Nephron (organoid): ENCODE results near the gene RFXANK.

ENCODE experiments used
- H3K27ac Mint-ChIP-seq, 3 experiments: 2 replicates each; pipeline ENCODE4 v1.8.0; 2020; ENCODE audit warnings: mixed read lengths in 3 of 3, mild to moderate bottlenecking in 2 of 3, moderate library complexity in 1 of 3
- H3K27me3 Mint-ChIP-seq: 2 replicates; pipeline ENCODE4 v1.8.0; 2021; ENCODE audit warnings: low read depth, mild to moderate bottlenecking, moderate library complexity, mixed read lengths
- H3K36me3 Mint-ChIP-seq: 2 replicates; pipeline ENCODE4 v1.8.0; 2020; ENCODE audit warnings: low read depth, mixed read lengths
- H3K4me1 Mint-ChIP-seq: 2 replicates; pipeline ENCODE4 v1.8.0; 2020; ENCODE audit warnings: mixed read lengths
- H3K4me3 Mint-ChIP-seq, 3 experiments: 2 replicates each; pipeline ENCODE4 v1.8.0; 2020; ENCODE audit warnings: mild to moderate bottlenecking in 3 of 3, mixed read lengths in 3 of 3, moderate library complexity in 2 of 3
- H3K9me3 Mint-ChIP-seq: 2 replicates; pipeline ENCODE4 v1.8.0; 2020; ENCODE audit warnings: mixed read lengths
- CTCF ChIP-seq, 3 experiments: fragments of 200-600 bp; sonication (generic); IDR thresholded peaks; one replicate each; pipeline ENCODE4 v1.5.0; 2021; ENCODE audit warnings: antibody characterized with exemption in 3 of 3; ENCODE audit not compliant: unreplicated experiment in 3 of 3

Gene RFXANK

DNA sequence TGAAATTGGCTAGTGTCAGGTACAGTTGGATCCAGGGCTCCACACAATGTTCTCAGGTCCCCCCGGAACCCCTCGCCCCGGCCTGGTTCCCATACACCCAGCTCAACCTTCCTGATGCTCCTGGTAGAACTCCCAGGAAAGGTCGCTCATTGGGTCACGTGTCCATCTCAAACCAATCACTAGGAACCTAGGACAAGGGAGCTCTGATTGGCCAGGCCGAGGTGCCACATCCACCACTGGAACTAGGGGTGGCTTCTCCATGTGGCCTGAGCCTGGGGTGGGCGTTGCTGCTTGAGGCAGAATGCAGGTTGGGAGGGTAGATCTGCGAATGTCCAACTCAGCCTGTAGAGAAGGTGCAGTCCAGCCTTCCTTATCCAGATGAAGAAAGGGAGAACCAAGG, 15.1 kb upstream of the RFXANK start:
- Mint-ChIP-seq H3K27me3 (no peaks in the 10 kb centered on the region), H3K9me3 (no peaks in the 10 kb centered on the region), H3K27ac (no peak overlapping the region), H3K4me1 (peaks cover 6% of the 10 kb centered on the region), H3K36me3 (peaks cover 7% of the 10 kb centered on the region), H3K4me3 (no peak overlapping the region)
- no peak for TF ChIP-seq CTCF (IDR thresholded peaks at IDR 0.05; ENCODE audit: unreplicated experiment in 3 of 3)

GRCh38 chr19:19179548-19180441, 12.3 kb upstream of the RFXANK start:
- H3K27ac Mint-ChIP-seq = no peak overlapping the region
- H3K4me1 Mint-ChIP-seq = no peaks in the 10 kb centered on the region
- no peaks in the 10 kb centered on the region for H3K27me3 Mint-ChIP-seq
- no peaks in the 10 kb centered on the region for H3K9me3 Mint-ChIP-seq
- H3K4me3 Mint-ChIP-seq = no peak overlapping the region
- peaks cover 17% of the 10 kb centered on the region for H3K36me3 Mint-ChIP-seq
- TF ChIP-seq CTCF (IDR thresholded peaks at IDR 0.05; ENCODE audit: unreplicated experiment in 3 of 3) = no peak

- Mint-ChIP-seq H3K27me3 (no peaks in the 10 kb centered on the region), H3K4me1 (no peaks in the 10 kb centered on the region), H3K4me3 (no peak overlapping the region), H3K9me3 (no peaks in the 10 kb centered on the region), H3K27ac (no peak overlapping the region), H3K36me3 (peaks cover 22% of the 10 kb centered on the region)
- TF ChIP-seq CTCF (IDR thresholded peaks at IDR 0.05; ENCODE audit: unreplicated experiment in 3 of 3) = no peak
Observed at GRCh38 chr19:19181488-19181998, 10.5 kb upstream of the RFXANK start.

DNA sequence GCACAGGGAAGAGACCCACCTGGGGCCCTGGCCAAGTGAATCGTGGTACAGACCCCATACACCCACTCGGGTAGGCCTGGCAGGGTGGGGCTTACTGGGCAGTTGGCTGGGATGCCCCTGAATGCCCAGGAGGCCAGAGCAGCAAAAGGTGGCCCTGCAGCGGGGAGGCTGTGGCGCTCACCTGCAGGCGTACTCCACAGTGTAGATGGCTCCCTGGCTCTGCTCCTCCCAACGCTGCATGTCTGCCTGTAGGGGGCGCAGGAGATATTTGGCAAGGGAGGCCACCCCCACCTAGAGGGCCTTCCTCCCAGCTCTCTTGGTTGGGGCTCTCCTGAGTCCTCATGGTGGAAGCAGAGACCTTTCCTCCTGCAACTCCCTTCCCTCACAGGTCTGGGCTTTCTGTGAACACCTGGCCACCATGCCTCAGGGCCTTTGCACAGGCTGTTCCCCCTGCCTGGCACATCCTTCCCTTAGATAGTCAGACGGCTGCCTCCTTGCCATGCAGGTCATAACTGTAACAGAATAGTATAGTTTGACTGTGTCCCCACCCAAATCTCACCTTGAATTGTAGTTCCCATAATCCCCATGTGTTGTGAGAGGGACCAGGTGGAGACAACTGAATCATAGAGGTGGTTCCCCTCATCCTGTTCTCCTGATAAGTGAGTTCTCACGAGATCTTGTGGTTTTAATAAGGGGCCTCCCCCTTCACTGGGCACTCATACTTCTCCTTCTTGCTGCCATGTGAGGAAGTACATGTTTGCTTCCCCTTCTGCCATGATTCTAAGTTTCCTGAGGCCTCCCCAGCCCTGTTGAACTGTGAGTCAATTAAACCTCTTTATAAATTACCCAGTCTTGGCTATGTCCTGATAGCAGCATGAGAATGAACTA, 6.0 kb upstream of the RFXANK start:
- H3K4me3 Mint-ChIP-seq = no peak overlapping the region
- peaks cover 27% of the 10 kb centered on the region for H3K36me3 Mint-ChIP-seq
- peak; percentile 11 to 45 (median 27) for TF ChIP-seq CTCF (IDR thresholded peaks at IDR 0.05; ENCODE audit: unreplicated experiment in 3 of 3)
- H3K9me3 Mint-ChIP-seq = no peaks in the 10 kb centered on the region
- H3K27ac Mint-ChIP-seq = no peak overlapping the region
- H3K4me1 Mint-ChIP-seq = no peaks in the 10 kb centered on the region
- H3K27me3 Mint-ChIP-seq = no peaks in the 10 kb centered on the region

- no peaks in the 10 kb centered on the region for H3K27me3 Mint-ChIP-seq
- no peak for TF ChIP-seq CTCF (IDR thresholded peaks at IDR 0.05; ENCODE audit: unreplicated experiment in 3 of 3)
- H3K36me3 Mint-ChIP-seq = peaks cover 22% of the 10 kb centered on the region
- H3K4me3 Mint-ChIP-seq = no peak overlapping the region
- no peaks in the 10 kb centered on the region for H3K4me1 Mint-ChIP-seq
- no peak overlapping the region for H3K27ac Mint-ChIP-seq
- H3K9me3 Mint-ChIP-seq = no peaks in the 10 kb centered on the region
Observed at GRCh38 chr19:19186742-19187141, 5.3 kb upstream of the RFXANK start.
